Mesenchymal stem cell (in vitro differentiated cells and primary cell): Measurements from ENCODE around the gene OTOP2.

Experiments used
- DNase-seq: peaks from one replicate; pipeline ENCODE4 v3.0.0-alpha.2; 2013
- H2AFZ ChIP-seq: one replicate; pipeline ENCODE4 v1.6.1; 2013; ENCODE audit warnings: low read depth, mild to moderate bottlenecking, control low read depth, inconsistent platforms, low read length, moderate library complexity
- H2AK5ac ChIP-seq: 2 replicates; pipeline ENCODE4 v1.6.1; 2013; ENCODE audit warnings: low read length, moderate library complexity, mild to moderate bottlenecking, inconsistent platforms; ENCODE audit not compliant: severe bottlenecking
- H2BK120ac ChIP-seq: one replicate; pipeline ENCODE4 v1.6.1; 2013; ENCODE audit warnings: low read depth, mild to moderate bottlenecking, inconsistent platforms, low read length, moderate library complexity
- H2BK12ac ChIP-seq, 2 experiments: one replicate each; pipeline ENCODE4 v1.6.1; 2013; ENCODE audit warnings: inconsistent platforms in 2 of 2, low read length in 2 of 2, mild to moderate bottlenecking in 2 of 2, moderate library complexity in 2 of 2, control low read depth in 1 of 2
- H2BK15ac ChIP-seq: one replicate; pipeline ENCODE4 v1.6.1; 2013; ENCODE audit warnings: mild to moderate bottlenecking, low read depth, inconsistent platforms; ENCODE audit not compliant: poor library complexity, severe bottlenecking
- H2BK5ac ChIP-seq: 2 replicates; pipeline ENCODE4 v1.6.1; 2013; ENCODE audit warnings: low read depth, mild to moderate bottlenecking, low read length, control low read depth, inconsistent platforms; ENCODE audit not compliant: poor library complexity, severe bottlenecking
- H3K14ac ChIP-seq, 2 experiments: one replicate each; pipeline ENCODE4 v1.6.1; 2013; ENCODE audit warnings: inconsistent platforms in 2 of 2, low read length in 2 of 2, control low read depth in 1 of 2, mild to moderate bottlenecking in 1 of 2, moderate library complexity in 1 of 2
- H3K18ac ChIP-seq, 2 experiments: one replicate each; pipeline ENCODE4 v1.6.1; 2013; ENCODE audit warnings: inconsistent platforms in 2 of 2, low read length in 2 of 2, control low read depth in 1 of 2, low read depth in 1 of 2, mild to moderate bottlenecking in 1 of 2
- H3K23ac ChIP-seq, 2 experiments: one replicate each; pipeline ENCODE4 v1.6.1; 2013; ENCODE audit warnings: inconsistent platforms in 2 of 2, low read length in 2 of 2, mild to moderate bottlenecking in 2 of 2, moderate library complexity in 2 of 2, control low read depth in 1 of 2
- H3K27ac ChIP-seq: 2 replicates; pipeline ENCODE4 v1.5.1; 2013; ENCODE audit warnings: mild to moderate bottlenecking, moderate library complexity, low read length, control low read depth, inconsistent platforms; ENCODE audit not compliant: poor library complexity, severe bottlenecking
- H3K27me3 ChIP-seq, 2 experiments: 2 replicates each; pipeline versions ENCODE4 v1.6.1 to v1.7.0; 2013; ENCODE audit warnings: low read length in 2 of 2, mild to moderate bottlenecking in 2 of 2, moderate library complexity in 2 of 2, control low read depth in 1 of 2, inconsistent platforms in 1 of 2; ENCODE audit not compliant: control insufficient read depth in 1 of 2, insufficient read depth in 1 of 2
- H3K36me3 ChIP-seq, 2 experiments: 2 replicates each; pipeline versions ENCODE4 v1.6.1 to v1.7.0; 2013; ENCODE audit warnings: low read length in 2 of 2, control low read depth in 1 of 2, inconsistent platforms in 1 of 2, low read depth in 1 of 2, mild to moderate bottlenecking in 1 of 2; ENCODE audit not compliant: insufficient read depth in 2 of 2, control insufficient read depth in 1 of 2
- H3K4ac ChIP-seq, 2 experiments: one replicate each; pipeline ENCODE4 v1.6.1; 2013; ENCODE audit warnings: inconsistent platforms in 2 of 2, low read length in 2 of 2, mild to moderate bottlenecking in 2 of 2, moderate library complexity in 2 of 2, control low read depth in 1 of 2, low read depth in 1 of 2
- H3K4me1 ChIP-seq: 2 replicates; pipeline ENCODE4 v1.6.1; 2013; ENCODE audit warnings: low read depth, low read length, control low read depth; ENCODE audit not compliant: control insufficient read depth, insufficient read depth
- H3K4me2 ChIP-seq: 2 replicates; pipeline ENCODE4 v1.6.1; 2013; ENCODE audit warnings: low read length, mild to moderate bottlenecking, inconsistent platforms; ENCODE audit not compliant: poor library complexity, severe bottlenecking
- H3K4me3 ChIP-seq, 2 experiments: 2 replicates each; pipeline versions ENCODE4 v1.5.1 to v1.7.0; 2013; ENCODE audit warnings: low read length in 2 of 2, mild to moderate bottlenecking in 2 of 2, control low read depth in 1 of 2, low read depth in 1 of 2; ENCODE audit not compliant: insufficient read depth in 1 of 2
- H3K79me1 ChIP-seq: replicated peaks from 2 replicates; pipeline ENCODE4 v1.6.1; 2013; ENCODE audit warnings: mild to moderate bottlenecking, control low read depth, low read length, inconsistent platforms; ENCODE audit not compliant: poor library complexity, severe bottlenecking
- H3K9ac ChIP-seq: 2 replicates; pipeline ENCODE4 v1.7.0; 2013; ENCODE audit warnings: mild to moderate bottlenecking, low read length, moderate library complexity
- H3K9me3 ChIP-seq: 2 replicates; pipeline ENCODE4 v1.7.0; 2013; ENCODE audit warnings: mild to moderate bottlenecking, low read length; ENCODE audit not compliant: control insufficient read depth
- H4K8ac ChIP-seq: one replicate; pipeline ENCODE4 v1.6.1; 2013; ENCODE audit warnings: inconsistent platforms, mild to moderate bottlenecking, low read length, moderate library complexity
- H4K91ac ChIP-seq: one replicate; pipeline ENCODE4 v1.6.1; 2013; ENCODE audit warnings: mild to moderate bottlenecking, low read length, inconsistent platforms
- WGBS: methylation state at CpG from one replicate; pipeline ENCODE4 v1.1.7; 2013; ENCODE audit warnings: mixed read lengths; 5-methylcytosine and 5-hydroxymethylcytosine counted together

The OTOP2 gene

DNA sequence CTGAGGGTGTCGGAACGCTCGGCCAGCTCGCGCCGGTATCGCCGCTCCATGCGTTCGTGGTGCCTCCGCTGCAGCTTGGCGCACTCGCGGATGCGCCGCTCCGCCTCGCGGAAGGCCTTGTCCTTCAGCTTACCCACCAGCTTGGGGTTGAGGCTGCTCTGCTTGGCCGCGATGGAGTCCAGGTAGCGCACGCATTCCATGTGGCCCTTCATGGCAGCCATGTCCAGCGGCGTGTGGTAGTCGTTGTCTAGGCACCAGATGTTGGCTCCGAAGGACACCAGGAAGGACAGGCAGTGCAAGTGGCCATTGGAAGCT is 3.8 kb upstream of the OTOP2 start:
- H3K18ac ChIP-seq = no peak overlapping the region
- 96% methylated on average over 27 of the region's 27 CpGs for WGBS

DNA sequence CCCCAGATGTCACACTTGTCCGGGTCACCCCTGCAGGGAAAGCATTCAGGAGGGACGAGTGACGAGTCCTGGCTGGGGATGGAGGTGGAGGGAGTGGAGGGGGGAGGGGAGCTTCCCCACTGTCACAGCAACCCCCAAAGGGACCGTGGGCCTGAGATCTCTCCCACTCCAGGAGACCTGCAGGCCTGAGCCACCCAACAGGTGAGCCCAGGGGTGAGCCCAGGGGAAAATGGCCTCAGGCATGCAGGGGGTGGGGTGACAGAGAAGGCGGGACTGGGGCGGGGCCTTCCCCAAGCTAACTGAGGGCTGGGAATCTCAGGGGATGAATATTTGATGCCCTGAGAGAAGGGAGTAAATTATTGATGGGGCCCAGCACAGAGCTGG is 3.4 kb upstream of the OTOP2 start:
- no peak for DNase-seq
- Histone ChIP-seq H2BK5ac (no peak overlapping the region), H4K91ac (no peak overlapping the region), H3K79me1 (no peaks in the 10 kb centered on the region), H3K4me3 (no peak overlapping the region), H3K27ac (no peak overlapping the region), H3K4me1 (peaks cover 30% of the 10 kb centered on the region), H2BK15ac (no peak overlapping the region), H3K18ac (no peak overlapping the region), H3K27me3 (peaks cover 66 to 89% of the 10 kb centered on the region in 2 experiments), H3K4ac (no peak overlapping the region), H4K8ac (no peak overlapping the region), H3K4me2 (no peak overlapping the region), H2AFZ (no peak overlapping the region), H3K9me3 (no peaks in the 10 kb centered on the region), H2BK120ac (no peak overlapping the region), H3K14ac (no peak overlapping the region), H3K36me3 (no peaks in the 10 kb centered on the region), H3K9ac (no peak overlapping the region), H2AK5ac (no peak overlapping the region), H2BK12ac (no peak overlapping the region), H3K23ac (no peak overlapping the region)
- WGBS = 75% methylated on average over 5 of the region's 6 CpGs

More for the DNA sequence above, 3.8 kb upstream of the OTOP2 start:
- Histone ChIP-seq H2BK12ac (no peak overlapping the region), H3K4me3 (no peak overlapping the region), H3K27me3 (peaks cover 63 to 89% of the 10 kb centered on the region in 2 experiments), H3K4ac (no peak overlapping the region), H2AK5ac (no peak overlapping the region), H3K4me2 (no peak overlapping the region), H2BK15ac (no peak overlapping the region), H4K8ac (no peak overlapping the region), H3K4me1 (peaks cover 30% of the 10 kb centered on the region), H3K79me1 (no peaks in the 10 kb centered on the region), H3K23ac (no peak overlapping the region), H2AFZ (no peak overlapping the region), H3K14ac (no peak overlapping the region), H4K91ac (no peak overlapping the region), H2BK5ac (no peak overlapping the region), H3K27ac (no peak overlapping the region), H3K36me3 (no peaks in the 10 kb centered on the region), H3K9me3 (no peaks in the 10 kb centered on the region), H2BK120ac (no peak overlapping the region), H3K9ac (no peak overlapping the region)
- no peak for DNase-seq

DNA sequence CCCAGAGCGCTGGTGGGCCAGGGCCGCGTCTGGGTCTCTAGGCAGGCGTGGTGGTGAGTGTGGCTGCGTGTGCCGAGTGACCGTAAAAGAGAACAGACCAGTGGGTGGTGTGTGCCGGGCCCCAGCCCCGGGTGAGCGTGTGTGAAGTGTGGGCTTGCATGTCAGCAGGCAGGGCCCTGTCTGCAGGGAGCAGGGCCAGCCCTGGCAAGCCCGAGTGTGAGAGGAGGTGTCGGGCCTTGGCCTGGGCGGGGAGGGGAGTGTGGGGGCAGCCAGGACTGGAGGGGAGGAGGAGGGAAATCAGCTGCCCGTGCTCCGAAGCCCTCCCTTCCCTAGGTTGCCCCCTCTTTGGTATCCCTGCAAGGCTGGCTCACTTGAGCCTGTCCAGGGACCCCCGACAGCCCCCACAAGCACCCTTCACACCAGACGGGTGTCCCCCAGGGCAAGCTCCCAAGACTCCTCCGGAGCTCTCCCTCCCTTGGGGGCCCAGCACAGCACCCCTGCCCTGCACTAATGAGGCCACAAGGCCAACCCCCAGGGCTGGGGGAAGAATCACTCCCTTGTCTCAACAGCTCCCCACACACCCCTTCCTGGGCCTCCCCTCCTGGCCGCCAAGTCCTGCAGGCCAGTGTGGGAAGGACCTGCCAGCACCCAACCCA is 2.9 kb upstream of the OTOP2 start:
- Histone ChIP-seq H3K9me3 (no peaks in the 10 kb centered on the region), H3K27ac (no peak overlapping the region), H3K4me2 (no peak overlapping the region), H2BK5ac (no peak overlapping the region), H2BK12ac (no peak overlapping the region), H3K14ac (no peak overlapping the region), H3K18ac (no peak overlapping the region), H3K79me1 (no peaks in the 10 kb centered on the region), H3K4me3 (no peak overlapping the region), H4K91ac (no peak overlapping the region), H3K9ac (no peak overlapping the region), H2AFZ (no peak overlapping the region), H3K4me1 (peaks cover 28% of the 10 kb centered on the region), H3K36me3 (no peaks in the 10 kb centered on the region), H3K4ac (no peak overlapping the region), H4K8ac (no peak overlapping the region), H3K23ac (no peak overlapping the region), H3K27me3 (peaks cover 66 to 91% of the 10 kb centered on the region in 2 experiments), H2AK5ac (no peak overlapping the region), H2BK120ac (no peak overlapping the region), H2BK15ac (no peak overlapping the region)
- 75% methylated on average over 16 of the region's 19 CpGs for WGBS
- DNase-seq = no peak

DNA sequence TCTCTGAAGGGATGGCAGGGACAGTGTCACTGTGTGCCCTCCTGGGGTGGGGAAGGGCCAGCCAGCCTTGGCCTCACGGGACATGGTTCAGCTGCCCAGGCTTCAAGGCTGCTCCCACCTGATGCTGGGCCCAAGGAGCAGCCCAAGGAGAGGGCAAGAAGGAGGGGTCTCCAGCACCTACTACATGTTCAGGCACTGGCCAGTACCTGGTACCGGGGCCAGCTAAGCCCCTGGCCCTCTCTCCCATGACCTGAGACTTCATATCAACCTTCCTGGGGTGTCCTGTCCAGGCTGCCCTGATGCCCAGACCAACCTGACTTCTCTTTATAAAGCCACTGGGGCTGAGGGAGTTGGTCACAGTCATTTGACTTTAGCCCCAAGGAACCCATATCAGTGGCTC is 2.3 kb upstream of the OTOP2 start:
- Histone ChIP-seq H2AFZ (no peak overlapping the region), H3K9ac (no peak overlapping the region), H3K4me1 (peaks cover 22% of the 10 kb centered on the region), H3K4me3 (no peak overlapping the region), H3K79me1 (no peaks in the 10 kb centered on the region), H2AK5ac (no peak overlapping the region), H3K36me3 (no peaks in the 10 kb centered on the region), H3K23ac (no peak overlapping the region), H2BK5ac (no peak overlapping the region), H2BK15ac (no peak overlapping the region), H3K14ac (no peak overlapping the region), H2BK12ac (no peak overlapping the region), H3K27me3 (peaks cover 66 to 87% of the 10 kb centered on the region in 2 experiments), H3K27ac (no peak overlapping the region), H2BK120ac (no peak overlapping the region), H3K18ac (no peak overlapping the region), H4K91ac (no peak overlapping the region), H4K8ac (no peak overlapping the region), H3K9me3 (no peaks in the 10 kb centered on the region), H3K4ac (no peak overlapping the region), H3K4me2 (no peak overlapping the region)
- 93% methylated on average over 2 of the region's 2 CpGs for WGBS
- DNase-seq = no peak
